ENCODE data around the gene MDGA2. TPM values are rescaled to one million over a fixed set of nuclear protein-coding genes. Genes with fewer than 3 reads are reported as not detected.

The MDGA2 gene
- total RNA-seq, 2 donors from 2014 or later, result not detected

DNA sequence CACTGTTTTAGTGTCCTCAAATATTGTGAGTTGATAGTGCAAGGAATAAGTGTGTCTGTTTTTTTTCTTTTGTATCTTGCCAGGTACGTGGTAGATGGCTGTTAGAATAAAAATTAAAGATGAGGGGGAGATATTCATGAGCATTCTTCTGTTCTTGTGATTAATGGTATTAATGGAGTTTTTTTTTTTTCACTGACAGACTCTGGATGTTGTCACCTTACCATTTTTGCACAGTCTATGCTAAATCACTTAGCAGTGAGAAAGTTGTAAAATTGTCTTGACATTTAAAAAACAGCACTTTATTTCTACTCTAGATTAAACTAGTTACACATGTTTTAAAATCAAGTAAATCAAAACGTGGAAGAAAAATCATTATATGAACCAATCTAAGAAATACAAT, 204.3 kb downstream of the MDGA2 start:
- no peak overlapping the region for H3K9ac ChIP-seq (ENCODE audit: low read depth in 2 of 2, low read length in 2 of 2)
- no peak overlapping the region for H3K27ac ChIP-seq
- no peaks in the 10 kb centered on the region for H3K9me3 ChIP-seq
- H3K4me3 ChIP-seq, result no peak overlapping the region
- no peak for DNase-seq
- no peaks in the 10 kb centered on the region for H3K27me3 ChIP-seq
- TF ChIP-seq, protein P1, sequence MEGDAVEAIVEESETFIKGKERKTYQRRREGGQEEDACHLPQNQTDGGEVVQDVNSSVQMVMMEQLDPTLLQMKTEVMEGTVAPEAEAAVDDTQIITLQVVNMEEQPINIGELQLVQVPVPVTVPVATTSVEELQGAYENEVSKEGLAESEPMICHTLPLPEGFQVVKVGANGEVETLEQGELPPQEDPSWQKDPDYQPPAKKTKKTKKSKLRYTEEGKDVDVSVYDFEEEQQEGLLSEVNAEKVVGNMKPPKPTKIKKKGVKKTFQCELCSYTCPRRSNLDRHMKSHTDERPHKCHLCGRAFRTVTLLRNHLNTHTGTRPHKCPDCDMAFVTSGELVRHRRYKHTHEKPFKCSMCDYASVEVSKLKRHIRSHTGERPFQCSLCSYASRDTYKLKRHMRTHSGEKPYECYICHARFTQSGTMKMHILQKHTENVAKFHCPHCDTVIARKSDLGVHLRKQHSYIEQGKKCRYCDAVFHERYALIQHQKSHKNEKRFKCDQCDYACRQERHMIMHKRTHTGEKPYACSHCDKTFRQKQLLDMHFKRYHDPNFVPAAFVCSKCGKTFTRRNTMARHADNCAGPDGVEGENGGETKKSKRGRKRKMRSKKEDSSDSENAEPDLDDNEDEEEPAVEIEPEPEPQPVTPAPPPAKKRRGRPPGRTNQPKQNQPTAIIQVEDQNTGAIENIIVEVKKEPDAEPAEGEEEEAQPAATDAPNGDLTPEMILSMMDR (IDR thresholded peaks at IDR 0.05), result no peak
- intact Hi-C loops (cut with DNase I), result no loop called here
- H3K36me3 ChIP-seq, result no peaks in the 10 kb centered on the region
- no peaks in the 10 kb centered on the region for H3K4me1 ChIP-seq

DNA sequence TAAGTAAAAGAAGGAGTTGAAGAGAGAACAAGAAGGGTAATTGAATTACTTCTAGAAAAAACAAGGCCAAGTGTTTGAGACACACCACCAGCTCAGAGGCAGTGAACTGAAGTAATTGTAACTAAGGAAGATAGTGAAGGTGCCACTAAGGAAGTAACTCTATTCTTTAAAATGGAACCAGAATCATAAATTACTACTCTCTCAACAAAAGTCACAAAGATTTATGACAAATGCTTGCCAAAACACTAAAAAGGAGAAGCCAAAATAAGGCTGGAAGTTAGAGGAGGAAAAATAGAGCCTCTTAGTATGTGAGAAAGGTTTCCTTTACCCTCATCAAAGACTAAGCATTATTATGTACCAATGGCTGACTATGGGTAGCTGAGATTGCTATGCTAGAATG, 208.5 kb downstream of the MDGA2 start:
- no peaks in the 10 kb centered on the region for H3K27me3 ChIP-seq
- DNase-seq, result no peak
- no peak overlapping the region for H3K9ac ChIP-seq (ENCODE audit: low read depth in 2 of 2, low read length in 2 of 2)
- no peak overlapping the region for H3K4me3 ChIP-seq
- intact Hi-C loops (cut with DNase I), result no loop called here
- TF ChIP-seq, protein P1 (IDR thresholded peaks at IDR 0.05), result no peak
- H3K27ac ChIP-seq, result no peak overlapping the region
- H3K4me1 ChIP-seq, result no peaks in the 10 kb centered on the region
- H3K9me3 ChIP-seq, result no peaks in the 10 kb centered on the region
- no peaks in the 10 kb centered on the region for H3K36me3 ChIP-seq

GRCh38 chr14:47454025-47454424, 221.4 kb downstream of the MDGA2 start:
- TF ChIP-seq, protein P1 (IDR thresholded peaks at IDR 0.05), result no peak

GRCh38 chr14:47447076-47447475, 228.3 kb downstream of the MDGA2 start:
- Histone ChIP-seq H3K4me1 (no peaks in the 10 kb centered on the region), H3K36me3 (no peaks in the 10 kb centered on the region), H3K9me3 (no peaks in the 10 kb centered on the region), H3K4me3 (no peak overlapping the region), H3K27me3 (no peaks in the 10 kb centered on the region), H3K9ac (ENCODE audit: low read depth in 2 of 2, low read length in 2 of 2) (no peak overlapping the region), H3K27ac (no peak overlapping the region)
- intact Hi-C loops (cut with DNase I), result no loop called here
- TF ChIP-seq, protein P1 (IDR thresholded peaks at IDR 0.05), result no peak
- no peak for DNase-seq

More at GRCh38 chr14:47454025-47454424, 221.4 kb downstream of the MDGA2 start:
- Histone ChIP-seq H3K9ac (ENCODE audit: low read depth in 2 of 2, low read length in 2 of 2) (no peak overlapping the region), H3K9me3 (no peaks in the 10 kb centered on the region), H3K4me3 (no peak overlapping the region), H3K27ac (no peak overlapping the region), H3K36me3 (no peaks in the 10 kb centered on the region), H3K4me1 (no peaks in the 10 kb centered on the region), H3K27me3 (no peaks in the 10 kb centered on the region)
- intact Hi-C loops (cut with DNase I), result no loop called here
- DNase-seq, result no peak

DNA sequence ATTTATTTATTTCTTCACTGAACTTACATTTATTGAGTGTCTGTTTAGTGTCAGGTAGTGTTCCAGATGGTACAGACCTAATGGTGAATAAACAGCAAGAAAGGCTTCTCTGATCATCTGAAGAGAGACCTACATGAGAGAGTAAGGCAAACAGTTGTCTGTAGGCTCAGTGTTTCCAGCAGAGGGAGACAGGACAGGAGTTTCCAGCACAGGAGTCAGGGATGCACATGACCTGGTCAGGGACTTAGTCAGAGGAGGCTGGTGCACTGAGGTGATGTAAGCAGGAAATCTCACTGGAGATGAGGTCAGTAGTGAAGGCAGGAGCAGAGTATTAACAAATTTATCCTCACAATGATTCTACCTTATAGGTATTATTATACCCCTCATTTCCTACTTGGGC, 233.2 kb downstream of the MDGA2 start:
- Histone ChIP-seq H3K4me1 (no peaks in the 10 kb centered on the region), H3K27ac (no peak overlapping the region), H3K4me3 (no peak overlapping the region), H3K36me3 (no peaks in the 10 kb centered on the region), H3K9ac (ENCODE audit: low read depth in 2 of 2, low read length in 2 of 2) (no peak overlapping the region), H3K27me3 (no peaks in the 10 kb centered on the region), H3K9me3 (no peaks in the 10 kb centered on the region)
- intact Hi-C loops (cut with DNase I), result no loop called here
- TF ChIP-seq, protein P1 (IDR thresholded peaks at IDR 0.05), result no peak
- DNase-seq, result no peak

DNA sequence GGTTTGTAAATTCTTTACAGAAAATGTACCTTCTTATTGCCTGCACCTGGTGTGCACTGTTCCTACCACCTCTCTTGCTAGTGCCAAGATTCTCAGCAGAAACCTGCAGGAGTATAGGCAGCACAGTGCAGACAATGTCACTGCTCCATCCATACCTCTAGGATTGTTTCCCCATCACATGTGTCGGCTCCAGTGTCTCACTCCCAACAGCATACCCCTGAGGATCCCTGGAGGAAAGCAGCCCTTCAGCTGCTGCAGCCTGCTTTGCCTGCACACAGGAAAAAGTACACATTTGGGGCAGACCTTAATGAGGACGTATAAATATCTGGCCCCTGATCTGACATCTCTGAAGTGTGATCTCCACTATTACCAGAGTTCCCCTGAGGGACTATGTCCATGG, 235.5 kb downstream of the MDGA2 start:
- no peak overlapping the region for H3K27ac ChIP-seq
- H3K36me3 ChIP-seq, result no peaks in the 10 kb centered on the region
- TF ChIP-seq, protein P1 (IDR thresholded peaks at IDR 0.05), result no peak
- H3K4me3 ChIP-seq, result no peak overlapping the region
- no peaks in the 10 kb centered on the region for H3K9me3 ChIP-seq
- intact Hi-C loops (cut with DNase I), result no loop called here
- DNase-seq, result no peak
- H3K9ac ChIP-seq (ENCODE audit: low read depth in 2 of 2, low read length in 2 of 2), result no peak overlapping the region
- H3K27me3 ChIP-seq, result no peaks in the 10 kb centered on the region
- no peaks in the 10 kb centered on the region for H3K4me1 ChIP-seq
